Activated gamma-delta T cell treated with anti-CD3 and anti-CD28 coated beads, Interleukin-2, amount 50 U/mL, for 16 hours (primary cell): Measurements from ENCODE around the gene DNAI1.
A peak's percentile ranks its signal among the peaks of the same experiment; 100 is the strongest.
"Not testable (repeated sequence)": the region's sequence is repeated elsewhere in the genome, so short reads cannot be mapped to it uniquely, and the experiment has no call there.

Experiments used
- DNase-seq: peaks from one replicate; pipeline ENCODE4 v3.0.0-alpha.2; 2020; ENCODE audit warnings: low read depth

Gene DNAI1

DNA sequence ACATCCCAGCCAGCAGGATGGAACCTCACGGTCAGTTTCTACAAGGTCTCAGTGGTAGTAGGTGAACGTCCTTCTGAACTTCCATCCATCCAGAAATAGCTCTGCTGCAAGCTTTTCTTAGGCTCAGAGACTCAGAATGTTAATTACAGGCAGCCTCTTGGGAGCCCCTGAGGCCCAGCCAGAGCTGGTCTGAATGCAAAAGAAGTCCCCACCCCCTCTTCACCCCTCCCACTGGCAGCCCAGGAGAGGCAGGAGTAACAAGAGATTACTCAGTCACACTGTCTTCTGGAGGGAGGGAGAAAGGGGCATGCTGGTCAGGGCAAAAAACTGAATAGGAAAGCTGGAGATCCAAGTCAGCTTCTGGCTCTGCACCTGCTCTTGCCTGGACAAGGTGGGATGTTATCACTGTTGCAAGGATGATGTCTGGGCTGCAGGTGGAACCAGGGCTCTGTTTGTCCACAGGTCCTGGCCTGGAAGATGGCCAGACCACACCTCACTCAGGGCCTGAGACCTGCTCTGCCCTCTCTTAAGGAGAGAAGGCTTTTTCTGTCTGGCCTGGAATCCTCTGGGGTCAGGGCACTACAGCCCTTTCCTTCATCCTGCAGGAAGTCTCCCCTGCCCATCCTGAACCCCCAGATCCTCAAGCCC lies 55.1 kb downstream of the DNAI1 start:
- no peak for DNase-seq

- no peak for DNase-seq
Measured at GRCh38 chr9:34514401-34514800, 55.8 kb downstream of the DNAI1 start.

DNA sequence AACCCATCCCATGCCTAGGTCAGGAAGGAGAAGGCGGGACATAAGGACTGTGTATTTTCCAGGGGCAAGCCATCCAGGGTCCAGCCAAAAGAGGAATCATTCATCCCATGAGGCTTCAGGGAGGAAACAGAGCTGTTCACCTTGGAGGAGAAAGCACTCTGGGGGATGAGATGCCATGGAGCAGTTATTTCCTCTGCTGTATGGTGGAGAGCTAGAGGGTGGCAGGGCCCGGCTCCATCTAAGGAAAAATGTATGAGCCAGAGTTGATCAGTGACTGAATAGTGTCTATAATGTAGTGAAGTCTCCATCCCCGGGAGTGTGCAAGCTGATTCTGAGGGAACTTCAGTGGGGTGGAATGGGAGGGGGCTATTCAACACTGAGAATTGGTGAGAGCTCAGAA lies 56.2 kb downstream of the DNAI1 start:
- no peak for DNase-seq

DNA sequence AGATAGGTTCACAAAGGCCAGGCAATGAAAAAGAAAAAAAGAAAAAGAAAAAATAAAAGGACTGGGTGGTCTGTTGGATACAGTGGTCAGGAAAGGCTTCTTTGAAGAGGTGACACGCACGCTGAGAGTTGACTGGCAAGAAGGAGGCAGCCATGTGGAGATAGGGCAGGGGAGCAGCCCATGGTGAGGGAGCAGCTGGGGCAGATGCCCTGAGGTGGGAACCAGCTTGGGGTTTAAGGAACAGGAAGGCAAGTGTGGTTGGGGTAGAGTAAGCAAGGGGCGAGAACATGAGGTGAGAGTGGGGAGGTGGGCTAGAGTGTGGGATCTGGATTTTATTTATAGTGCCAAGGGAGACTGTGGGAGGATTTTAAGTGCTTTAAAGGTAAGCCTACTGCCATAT lies 57.4 kb downstream of the DNAI1 start:
- no peak for DNase-seq

DNA sequence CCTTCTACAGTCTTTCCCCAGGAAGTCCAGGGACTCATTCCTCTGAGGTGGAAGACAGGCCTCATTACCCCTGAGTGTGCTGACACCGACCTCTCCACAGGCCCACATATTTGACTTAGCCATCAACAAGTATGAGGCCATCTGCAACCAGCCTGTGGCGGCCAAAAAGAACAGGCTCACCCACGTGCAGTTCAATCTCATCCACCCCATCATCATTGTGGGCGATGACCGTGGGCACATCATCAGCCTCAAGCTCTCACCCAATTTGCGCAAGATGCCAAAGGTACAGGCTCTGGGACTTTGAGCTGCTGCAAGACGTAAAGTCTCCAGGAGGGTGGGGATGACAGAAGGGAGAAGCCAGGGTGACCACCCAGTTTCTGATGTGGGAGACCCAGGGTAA lies 58.6 kb downstream of the DNAI1 start:
- DNase-seq = no peak

DNA sequence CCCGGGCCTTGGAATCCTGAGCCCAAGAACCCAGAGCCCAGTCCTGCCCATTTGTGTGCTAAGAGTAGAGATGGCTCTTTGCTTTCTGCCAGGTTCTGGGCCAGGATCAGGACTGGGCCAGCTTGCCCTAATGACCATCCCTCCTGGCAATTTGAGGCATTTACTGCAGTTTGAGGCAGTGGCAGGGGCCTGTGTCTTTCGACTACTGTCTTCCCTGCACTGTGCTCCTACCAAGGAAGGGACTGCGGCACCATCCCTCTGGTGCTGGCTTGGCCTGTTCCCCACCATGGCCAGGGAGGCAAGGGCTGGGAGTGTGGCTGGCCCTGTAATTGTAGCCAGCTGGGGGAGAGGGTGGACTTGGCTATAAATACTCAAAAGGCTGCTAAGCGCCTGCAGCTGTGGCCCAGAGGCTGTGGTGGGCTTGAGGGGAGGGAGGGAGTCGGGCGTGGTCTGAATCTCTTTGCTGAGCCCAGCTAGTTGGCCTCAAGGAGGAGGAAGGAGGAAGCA lies 59.6 kb downstream of the DNAI1 start:
- DNase-seq = no peak

- DNase-seq = no peak
Measured at GRCh38 chr9:34518896-34519295, 60.3 kb downstream of the DNAI1 start.

DNA sequence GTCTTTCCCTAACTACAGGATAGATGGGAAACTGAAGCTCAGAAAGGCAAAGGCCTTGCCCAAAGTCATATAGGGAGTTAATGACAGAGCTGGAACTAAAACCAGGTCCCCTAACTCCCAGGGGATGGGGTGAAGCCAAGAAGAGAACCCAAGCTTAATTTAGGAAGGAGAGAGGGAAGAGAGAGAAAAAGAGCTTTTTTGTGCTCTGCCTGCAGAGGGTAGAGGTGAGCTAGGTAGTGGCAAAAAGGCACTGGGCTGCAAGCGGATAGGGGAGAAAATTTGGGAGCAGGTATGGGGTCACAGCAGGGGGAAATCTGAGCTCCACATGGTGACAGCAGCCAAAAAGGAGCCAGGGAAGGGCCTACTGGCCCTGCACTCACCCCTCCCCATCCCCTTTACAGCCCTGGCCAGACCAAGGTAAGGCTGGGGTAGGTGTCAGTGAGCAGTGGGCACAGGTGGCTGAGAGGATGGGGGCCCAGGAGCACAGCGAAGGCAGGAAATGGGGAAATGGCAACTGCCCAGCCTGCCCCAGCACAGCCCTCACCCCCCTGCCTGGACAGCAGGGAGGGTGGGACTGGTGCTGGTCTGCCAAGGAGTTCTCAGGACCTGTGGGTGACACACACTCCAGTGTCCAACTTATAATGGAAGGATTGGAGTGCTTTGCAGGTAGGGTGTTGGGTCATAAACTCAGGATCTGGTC lies 60.9 kb downstream of the DNAI1 start:
- DNase-seq = no peak

GRCh38 chr9:34520096-34520495 lies 61.5 kb downstream of the DNAI1 start:
- no peak for DNase-seq

DNA sequence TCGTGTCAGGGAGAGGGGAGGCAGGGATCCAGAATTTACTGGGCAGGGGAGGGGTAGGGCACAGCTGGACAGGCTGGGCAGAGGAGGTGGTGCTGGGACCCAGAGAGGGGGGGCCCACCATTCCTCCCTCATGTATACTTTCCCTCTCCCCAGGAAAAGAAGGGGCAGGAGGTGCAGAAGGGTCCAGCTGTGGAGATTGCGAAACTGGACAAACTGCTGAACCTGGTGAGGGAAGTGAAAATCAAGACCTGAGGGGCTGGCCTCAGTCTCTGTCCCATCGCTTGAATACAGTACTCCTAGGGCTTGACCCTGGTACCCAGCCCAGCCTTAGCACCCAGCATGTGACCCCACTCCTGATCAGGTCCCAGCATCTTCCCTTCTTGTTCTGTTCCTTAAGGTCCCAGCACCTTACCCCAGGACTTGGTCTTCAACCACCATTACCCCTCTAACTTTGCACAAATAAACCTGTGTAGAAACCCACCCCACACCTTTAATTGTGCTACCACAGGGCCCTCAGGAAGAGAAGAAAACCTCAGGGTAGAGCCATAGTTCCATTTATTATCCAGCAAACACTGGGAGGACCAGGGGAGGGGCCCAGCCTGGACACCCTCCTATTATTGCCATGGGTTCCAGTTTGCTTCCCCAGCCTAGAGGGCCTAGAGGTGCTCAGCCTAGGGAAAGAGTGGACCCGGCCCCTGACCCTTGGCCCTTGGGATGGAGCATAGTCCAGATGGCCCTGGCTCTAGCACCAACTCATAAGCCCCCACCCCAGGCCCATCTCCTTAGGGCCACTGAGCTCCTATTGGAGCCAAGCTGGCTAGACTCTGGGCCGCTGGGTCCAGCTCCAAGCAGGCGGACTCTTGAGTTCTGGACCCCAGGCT lies 62.1 kb downstream of the DNAI1 start:
- no peak for DNase-seq

DNA sequence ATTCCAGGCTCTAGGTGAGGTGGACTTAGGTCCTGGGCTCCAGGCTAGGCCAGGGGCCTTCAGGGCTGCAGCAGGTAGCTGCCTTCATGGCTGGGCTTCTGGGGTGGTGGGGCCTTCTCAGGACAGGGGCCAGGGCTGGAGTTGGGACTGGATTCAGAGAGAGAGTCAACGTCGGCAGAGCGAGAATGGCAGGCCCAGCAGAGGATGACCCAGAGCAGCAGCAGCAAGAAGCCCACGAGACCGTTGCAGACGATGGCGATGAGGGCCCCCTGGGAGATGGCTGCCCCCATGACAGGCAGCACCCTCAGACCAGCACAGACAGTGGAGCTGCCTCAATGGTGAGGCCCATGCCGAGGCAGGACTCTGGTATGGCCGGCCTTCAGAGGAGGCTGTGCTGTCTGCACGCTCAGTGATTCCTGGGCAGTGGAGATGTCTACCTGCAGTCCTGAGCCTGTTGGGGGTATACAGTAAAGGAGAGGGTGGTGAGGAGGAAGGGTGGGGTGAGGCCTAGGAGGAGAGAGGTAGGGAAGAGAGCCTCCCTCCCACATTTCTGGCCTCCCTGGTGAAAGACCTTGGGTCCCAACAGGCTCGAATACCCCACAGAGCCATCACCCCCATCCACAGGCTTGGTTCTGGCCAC lies 62.9 kb downstream of the DNAI1 start:
- DNase-seq = no peak

DNA sequence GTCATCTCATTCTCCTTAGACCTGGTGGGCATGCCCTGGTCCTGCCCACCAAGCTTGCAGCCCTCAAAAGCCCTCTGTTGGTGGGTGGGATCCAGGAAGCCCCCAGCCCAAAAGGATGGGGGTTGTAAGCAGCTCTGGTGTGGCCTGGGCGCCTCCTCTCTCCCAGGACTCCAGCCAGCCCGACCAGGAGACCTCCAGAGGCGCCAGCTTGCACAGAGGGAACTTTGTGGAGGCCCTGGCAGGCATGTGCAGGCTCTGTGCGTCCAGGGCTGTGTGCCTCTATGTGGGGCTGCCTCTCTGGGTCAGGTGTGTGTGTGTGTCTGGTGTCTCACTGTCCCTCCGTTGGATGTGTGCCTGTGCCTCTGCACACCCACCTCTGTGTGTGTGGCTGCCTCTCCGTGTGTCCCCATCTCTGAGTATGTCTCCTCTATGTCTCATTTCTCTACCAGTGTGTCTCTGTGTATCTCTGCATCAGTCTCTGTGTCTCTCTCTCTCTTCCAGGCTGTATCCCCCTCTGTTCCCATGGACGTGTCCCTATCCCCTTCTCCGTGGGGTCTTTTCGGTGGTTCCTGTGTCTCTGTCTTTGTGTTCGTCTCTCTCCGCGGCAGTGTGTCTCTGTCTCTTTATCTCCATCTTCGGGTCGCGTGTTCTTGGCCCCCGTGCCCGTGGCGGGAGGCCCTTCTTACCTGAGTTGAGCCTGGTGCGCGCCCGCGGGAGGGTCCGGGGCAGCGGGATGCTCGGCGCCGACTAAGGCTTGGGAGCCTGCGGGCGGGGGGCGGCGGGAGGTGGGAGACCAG lies 63.7 kb downstream of the DNAI1 start:
- no peak for DNase-seq

DNA sequence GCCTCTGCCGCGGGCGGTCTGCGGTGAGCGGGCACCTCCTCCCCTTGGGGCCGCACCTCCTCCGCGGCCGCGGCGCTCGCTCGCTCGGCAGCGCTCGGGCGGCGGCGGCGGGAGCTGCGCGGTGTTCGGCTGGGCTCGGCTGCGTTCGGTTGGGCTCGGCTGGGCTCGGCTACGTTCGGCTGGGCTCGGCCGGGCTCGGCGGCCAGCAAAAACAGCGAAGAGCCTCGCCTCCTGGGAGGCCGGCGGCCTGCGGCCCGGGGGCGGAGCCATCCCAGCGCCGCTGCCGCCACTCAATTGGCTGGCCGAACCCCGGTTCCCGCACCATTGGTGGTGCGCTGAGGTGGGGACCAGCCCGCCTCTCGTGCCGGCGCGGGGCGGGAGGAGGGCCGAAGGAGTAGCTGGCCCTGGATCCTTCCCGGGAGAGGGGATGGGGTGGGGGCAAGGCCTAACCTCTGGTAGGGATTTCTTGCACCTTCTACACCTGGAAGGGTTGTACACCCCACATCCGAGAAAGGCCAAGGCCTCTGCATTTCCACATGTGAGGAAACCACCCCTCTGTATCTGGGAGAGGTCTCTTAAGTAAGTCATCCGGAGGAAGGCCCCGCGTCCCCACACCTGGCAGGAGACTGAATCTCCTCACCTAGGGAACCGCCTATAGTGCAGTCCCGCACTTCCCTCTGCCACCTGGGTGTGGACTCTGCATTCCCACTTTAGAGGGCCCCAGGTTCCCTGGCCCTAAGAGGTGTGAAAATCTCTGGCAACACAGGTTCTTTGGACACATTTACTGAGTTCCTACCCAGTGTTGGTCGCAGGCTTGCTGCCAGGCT lies 64.6 kb downstream of the DNAI1 start, which contains the start of gene ENHO:
TSS of gene ENHO (minus strand) at position 20 of the 827 bp plus-strand sequence. CDS start 1,295 bp downstream, outside the sequence.
- DNase-seq = peak; percentile 77

DNA sequence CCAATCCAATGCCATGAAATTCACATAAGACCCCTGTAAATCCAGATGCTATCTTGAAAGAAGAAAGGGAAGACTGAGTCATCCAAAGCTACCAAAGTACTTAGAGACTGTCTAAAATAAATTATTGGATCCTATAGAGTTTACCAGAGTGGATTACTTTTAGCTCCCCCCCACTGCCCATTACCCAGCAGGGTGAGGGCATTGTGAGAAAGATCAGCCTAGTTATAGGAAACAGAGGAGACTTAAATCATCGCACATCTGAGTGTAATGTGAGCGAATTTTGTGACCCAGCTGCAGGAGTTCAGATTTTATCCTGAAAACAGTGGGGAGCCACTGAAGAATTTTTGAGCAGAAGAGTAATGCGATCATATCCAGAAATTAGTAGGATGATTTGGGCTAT lies 65.7 kb downstream of the DNAI1 start:
- DNase-seq = no peak

DNA sequence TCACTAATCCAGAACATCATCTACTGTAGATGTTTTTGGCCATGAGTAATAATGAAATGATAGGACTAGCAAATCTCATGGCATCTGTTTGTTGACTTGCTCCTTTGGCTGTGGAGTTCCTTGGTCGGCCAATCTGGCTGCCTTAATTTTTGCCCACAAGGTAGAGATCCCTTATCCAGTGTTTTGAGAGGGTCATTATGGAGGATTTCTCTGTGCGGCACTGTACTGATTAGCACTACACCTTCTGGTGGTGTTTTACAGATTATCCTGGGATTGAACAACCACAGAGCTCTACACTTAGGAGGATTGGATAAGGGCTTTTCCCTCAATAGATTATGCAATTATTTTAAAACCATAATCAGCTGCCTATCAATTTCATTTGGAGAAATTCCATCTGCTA lies 67.4 kb downstream of the DNAI1 start:
- DNase-seq = no peak

DNA sequence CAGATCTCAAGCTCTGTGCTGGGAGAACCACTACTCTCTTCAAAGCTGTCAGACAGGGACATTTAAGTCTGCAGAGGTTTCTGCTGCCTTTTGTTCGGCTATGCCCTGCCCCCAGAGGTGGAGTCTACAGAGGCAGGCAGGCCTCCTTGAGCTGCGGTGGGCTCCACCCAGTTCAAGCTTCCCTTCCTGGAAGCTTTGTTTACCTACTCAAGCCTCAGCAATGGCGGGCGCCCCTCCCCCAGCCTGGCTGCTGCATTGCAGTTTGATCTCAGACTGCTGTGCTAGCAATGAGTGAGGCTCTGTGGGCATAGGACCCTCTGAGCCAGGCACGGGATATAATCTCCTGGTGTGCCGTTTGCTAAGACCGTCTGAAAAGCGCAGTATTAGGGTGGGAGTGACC lies 73.4 kb downstream of the DNAI1 start:
- DNase-seq = not testable (repeated sequence)

DNA sequence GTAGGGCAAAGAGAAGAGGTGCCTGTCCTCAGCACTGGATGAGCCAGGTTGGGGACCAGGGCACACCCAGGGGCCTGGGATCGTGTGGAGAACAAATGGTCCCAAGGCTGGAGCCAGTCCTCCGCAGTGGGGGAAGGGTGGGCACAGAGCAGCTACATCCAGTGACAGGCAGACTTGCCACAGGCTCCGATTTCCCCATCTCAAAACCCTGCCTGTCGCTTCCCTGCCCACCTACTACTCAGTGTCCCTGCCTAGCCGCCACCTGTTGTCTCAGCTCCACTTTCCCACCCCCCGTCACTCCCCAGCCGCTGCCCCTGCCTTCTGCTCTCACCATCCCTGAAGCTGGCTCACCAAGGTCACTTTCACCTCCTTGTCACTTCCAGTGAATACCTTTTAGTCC lies 78.1 kb downstream of the DNAI1 start:
- no peak for DNase-seq

- no peak for DNase-seq
Measured at GRCh38 chr9:34540827-34541226, 82.2 kb downstream of the DNAI1 start.

DNA sequence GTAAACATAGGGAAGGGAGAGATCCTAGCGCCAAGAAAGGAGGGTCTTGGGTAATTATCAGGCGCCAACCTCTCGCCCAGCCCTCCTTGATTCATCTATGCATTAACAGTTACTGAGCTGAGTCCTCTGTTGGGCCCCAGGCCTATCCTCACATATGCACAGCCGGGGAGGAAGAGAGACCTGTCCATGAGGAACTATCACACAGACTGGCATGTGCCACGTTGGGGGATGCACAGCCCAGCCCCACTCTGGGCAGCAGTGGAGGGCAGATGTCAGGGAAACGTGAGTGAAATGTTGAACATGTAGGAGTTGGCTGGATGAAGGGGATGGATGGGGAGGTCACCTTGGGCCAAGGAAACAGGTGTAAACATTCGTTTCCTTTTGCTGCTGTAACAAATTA lies 82.9 kb downstream of the DNAI1 start:
- no peak for DNase-seq

- DNase-seq = no peak
Measured at GRCh38 chr9:34544035-34544434, 85.4 kb downstream of the DNAI1 start.
